Activated CD4-positive, alpha-beta T cell treated with anti-CD3 and anti-CD28 coated beads, Interleukin-2, Interleukin-6, amounts not matched to agents 100 ng/mL and 50 ng/mL, durations not matched to agents 16 hours and 8 hours (primary cell): ENCODE measurements around the gene NPIPB8.
A peak's percentile ranks its signal among the peaks of the same experiment; 100 is the strongest.
"Not testable (repeated sequence)": the region's sequence is repeated elsewhere in the genome, so short reads cannot be mapped to it uniquely, and the experiment has no call there.

Experiments
- DNase-seq: peaks from one replicate; pipeline ENCODE4 v3.0.0-alpha.2; 2020

Gene NPIPB8

DNA sequence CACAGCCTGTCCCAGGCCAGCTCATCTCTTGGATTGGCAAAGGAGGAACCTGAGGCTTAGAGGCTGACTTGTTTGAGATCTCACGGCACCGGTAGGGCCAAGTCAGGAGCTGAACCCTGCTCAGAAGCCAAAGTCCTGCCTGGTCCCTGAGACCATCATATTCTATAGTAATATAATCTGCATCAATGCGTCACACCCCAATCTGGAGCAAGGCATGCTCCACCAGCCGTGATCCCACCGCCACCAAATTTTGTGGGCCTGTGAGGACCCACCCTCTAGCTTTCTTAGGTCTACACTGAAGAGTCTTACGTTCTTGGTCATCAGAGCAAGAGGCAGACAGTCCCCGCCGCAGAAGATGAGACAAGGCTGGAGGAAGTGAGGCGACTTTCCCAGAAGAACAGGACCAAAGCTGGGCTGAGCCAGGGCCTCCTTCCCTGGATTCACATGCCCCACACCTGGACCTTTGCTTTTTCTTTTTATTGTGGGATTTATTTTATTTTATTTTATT, 30.7 kb upstream of the NPIPB8 start:
- DNase-seq: no peak

DNA sequence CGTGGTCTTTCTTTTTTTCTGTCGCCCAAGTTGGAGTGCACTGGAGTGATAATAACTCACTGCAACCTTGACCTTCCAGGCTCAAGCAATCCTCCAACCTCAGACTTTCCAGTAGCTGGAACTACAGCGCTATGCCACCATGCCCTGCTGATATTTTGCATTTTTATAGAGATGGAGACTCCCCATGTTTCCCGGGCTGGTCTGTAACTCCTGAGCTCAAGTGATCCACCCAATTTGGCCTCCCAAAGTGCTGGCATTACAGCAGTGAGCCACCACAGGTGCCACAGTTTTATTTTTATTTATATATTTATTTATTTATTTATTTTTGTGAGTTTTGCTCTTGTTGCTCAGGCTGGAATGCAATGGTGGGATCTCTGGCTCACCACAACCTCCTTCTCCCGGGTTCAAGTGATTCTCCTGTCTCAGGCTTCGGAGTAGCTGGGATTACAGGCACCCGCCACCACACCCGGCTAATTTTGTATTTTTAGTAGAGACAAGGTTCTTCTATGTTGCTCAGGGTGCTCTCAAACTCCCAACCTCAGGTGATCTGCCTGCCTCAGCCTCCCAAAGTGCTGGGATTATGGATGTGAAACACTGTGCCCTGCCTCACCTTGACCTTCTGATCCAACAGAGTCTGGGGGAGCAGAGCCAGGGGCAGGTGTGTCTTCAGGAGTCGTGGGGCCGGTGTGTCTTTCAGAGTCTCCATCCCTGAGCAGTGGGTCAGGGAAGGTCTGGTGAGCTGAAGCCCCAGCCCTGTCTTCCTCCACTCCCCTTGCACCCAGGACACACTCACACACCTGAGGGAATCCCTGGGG, 30.0 kb upstream of the NPIPB8 start:
- DNase-seq: not testable (repeated sequence)

DNA sequence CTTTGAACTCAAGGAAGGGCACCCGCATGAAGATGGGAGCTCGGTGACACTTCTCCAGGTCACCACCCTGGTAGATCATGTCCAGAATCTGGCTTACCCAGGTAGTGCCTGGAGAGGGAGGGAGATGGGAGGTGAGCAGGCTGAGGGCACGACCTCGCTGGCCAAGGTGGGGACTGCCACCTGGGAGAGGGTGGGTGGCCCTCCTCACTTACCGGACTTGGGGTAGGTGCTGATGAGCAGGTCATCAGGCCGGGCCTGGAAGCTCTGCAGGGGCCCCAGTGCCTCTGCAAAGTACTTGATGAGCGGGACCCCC, 29.4 kb upstream of the NPIPB8 start:
- not testable (repeated sequence) for DNase-seq

DNA sequence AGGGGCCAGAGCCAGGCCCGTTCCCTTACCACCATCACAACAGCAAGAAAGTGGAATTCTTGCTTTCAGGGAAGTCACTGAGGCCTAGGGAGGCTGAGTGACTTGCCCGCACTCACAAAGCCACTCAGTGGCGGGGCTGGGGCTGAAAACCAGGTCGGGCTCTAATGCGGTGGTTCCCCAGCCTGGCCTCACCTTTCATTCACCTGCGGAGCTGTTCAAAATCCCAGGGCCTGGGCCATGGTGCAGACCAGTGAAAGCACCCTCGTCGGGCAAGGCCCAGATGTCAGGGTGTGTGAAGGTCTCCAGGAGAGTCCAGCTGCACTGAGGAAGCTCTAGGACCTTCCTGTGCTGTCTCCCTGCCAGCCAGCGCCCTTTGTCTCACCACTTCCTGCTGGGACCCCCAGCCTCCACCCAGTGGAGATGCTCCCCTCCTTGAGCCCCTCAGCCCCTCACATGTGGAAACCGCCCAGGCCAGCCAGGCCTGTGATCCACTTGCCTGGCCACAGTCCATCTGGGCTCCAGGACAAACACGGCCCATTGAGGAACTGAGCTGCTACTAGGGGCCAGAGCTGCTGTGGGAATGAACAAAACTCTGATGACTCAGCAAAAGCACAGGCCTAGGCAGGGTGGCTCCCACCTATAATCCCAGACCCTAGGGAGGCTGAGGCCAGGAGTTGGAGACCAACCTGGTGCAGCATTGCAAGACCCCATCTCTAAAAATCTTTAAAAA, 28.8 kb upstream of the NPIPB8 start:
- not testable (repeated sequence) for DNase-seq

DNA sequence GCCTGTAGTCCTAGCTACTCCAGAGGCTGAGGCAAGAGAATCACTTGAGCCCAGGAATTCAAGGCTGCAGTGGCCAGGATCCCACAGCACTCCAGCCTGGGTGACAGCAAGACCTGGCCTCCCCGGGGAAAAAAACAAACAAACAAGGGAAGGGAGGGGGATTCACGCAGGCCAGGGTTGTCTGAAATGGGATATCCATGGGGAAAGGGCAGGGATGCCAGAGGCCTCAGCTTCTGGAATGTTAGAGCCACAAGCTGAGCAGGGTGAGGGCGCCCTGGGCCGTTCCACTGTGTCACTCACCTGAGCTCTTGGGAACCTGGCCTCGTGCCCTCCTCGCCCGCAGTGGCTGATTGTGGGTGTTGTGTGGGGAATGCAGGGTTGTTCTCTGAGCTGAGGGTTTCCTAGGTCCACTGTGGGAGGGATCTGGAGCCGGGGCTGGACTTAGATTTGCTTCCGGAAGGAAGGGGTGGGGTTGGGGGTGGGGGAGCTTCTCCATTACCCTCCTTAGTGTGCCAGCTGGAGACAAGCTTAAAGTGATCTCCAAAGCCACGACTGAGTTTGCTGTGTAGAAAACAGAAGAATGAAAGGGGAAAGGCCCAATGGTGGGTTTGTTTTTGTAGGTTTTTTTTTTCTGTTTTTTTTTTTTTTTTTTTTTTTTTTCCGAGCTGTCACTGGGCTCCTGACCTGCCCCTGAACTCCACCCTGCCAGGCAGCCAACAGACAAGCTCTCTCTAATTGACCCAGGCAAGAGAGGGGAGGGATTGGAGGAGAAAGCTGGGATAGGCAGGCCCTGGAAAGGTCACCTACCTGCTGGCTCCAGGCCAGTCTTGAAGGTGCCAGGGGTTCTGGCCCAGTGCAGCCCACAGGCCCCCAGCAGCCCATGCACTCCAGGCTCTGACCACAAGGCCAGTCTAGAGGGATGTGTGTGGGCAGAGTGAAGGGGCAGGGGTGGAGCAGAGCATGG, 28.0 kb upstream of the NPIPB8 start, which contains the start of gene SULT1A1:
SULT1A1 (minus strand) TSS at position 414 of the 964 bp plus-strand sequence. CDS start 1,189 bp downstream, outside the sequence.
- DNase-seq: no peak

DNA sequence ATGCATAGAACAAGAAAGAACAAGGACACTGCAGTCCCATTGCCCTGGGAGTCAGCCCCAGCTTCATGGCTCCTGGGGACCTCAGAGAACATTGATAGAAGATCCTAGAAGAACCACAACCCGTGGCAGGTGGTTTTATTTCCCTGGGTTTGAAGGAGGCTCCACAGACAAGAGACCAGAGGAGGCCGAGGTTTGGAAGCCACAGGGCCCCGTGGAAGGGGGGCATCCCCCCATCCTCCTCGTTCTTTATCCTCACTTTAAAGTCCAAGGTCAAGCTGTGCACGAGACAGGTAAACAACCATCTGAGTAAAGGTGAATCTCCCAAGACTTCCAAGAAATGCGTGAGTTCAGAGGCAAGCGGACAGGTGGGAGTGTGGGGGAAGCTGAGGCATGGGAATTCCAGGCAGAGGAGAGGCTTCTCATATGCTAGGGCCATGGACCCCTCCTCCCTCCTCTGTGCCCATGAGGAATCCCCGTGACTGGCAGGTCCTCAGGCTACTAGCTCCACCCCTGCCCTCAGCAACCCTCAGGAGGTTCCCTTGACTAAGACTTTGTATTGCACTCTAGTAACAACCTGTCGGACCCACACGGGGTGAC, 27.2 kb upstream of the NPIPB8 start:
- no peak for DNase-seq

DNA sequence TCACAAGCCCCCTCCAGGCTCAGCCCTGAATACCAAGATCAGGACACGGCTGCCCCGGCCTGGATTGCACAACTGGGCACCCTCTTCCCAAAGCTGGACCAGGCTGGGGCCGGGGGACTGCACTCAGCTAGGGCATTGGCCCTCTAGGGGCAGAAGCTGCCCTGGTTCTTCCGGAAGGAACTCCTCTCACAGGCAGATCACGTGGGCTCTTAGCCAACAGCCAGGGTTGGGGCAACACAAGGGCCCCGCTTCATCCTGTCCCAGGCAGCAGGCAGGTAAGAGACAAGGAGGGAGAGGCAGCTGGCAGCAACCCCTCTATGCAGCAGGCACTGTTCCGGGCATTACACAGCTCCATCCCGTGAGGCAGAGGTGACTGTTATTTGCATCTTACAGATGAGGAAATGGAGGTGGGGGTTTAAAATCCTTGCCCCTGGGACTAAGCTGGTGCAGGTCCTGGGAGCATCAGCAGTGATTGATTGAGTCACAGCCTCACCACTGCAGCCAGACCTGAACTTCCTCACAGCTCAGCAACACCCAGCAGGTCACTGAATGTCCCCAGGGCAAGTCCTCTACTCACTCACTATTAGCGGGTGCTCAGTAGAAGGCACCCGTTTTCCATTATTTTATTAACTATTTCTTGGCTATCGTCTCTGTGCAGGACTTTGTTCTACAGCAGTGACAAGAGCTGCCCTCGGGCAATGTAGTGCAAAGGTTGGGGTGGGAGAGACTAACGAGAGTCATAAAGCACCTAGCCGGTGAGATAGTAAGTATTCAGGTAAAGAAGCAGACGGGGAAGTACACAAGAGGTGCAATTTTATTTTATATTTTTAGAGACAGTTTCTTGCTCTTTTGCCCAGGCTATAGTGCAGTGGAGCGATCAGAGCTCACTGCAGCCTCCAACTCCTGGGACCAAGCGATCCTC, 25.2 kb upstream of the NPIPB8 start:
- DNase-seq: not testable (repeated sequence)

DNA sequence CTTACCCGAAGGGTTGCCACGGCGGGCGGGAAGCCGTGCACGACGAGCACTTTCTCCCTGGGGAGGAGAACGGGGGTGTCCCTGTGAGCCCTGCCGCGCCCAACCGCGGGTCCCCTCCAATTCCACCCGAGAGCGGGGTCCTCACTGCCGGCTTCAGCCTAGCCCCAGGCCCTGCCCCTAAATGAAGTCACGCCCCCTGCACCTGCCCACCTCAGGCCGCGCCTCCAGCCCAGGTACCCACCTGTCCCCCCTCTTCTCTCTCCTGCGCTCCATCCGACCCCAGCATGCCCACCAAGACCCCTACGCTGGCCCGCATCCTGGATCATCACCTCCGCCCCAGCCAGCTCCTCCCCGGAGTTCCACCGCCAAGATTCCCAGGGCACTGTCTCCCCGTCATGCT, 24.0 kb upstream of the NPIPB8 start:
- not testable (repeated sequence) for DNase-seq

DNA sequence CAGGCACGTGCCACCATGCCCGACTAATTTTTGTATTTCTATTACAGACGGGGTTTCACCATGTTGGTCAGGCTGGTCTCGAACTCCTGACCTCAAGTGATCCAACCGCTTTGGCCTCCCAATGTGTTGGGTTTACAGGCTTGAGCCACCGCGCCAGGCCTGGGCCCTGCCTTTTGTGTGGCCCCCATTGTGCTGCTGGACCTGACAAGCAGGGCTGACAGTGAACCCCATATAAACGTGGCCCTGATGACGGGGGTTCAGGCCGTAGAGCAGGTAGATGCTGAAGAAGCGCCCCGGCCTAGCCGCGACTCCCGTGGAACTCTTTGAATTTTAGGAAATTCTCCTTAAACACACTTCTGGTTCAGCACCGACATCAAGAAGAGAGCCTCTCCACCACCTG, 23.3 kb upstream of the NPIPB8 start:
- not testable (repeated sequence) for DNase-seq

DNA sequence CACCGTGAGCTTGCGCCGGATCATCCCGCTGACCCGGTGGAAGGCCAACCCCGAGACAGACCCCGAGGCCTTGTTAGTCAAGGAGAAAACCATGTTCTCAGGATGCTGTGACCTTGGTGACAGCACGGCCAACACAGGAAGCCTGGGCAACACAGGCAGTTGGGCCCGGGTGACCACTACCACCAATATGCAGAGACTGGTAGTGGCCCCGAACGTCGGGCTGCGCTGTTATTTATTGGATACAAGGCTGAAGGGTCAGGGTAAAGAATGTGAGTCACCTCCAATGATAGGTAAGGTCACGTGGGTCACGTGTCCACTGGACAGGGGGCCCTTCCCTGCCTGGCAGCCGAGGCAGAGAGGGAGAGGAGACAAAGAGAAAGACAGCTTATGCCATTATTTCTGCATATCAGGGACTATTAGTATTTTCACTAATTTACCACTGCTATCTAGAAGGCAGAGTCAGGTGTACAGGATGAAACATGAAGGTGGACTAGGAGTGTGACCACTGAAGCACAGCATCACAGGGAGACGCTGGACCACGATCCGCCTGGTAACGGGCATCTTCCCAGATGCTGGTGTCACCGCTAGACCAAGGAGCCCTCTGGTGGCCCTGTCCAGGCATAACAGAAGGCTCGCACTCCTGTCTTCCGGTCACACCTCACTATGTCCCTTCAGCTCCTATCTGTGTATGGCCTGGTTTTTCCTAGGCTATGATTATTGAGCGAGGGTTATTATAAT, 22.2 kb upstream of the NPIPB8 start:
- peak; percentile 37 for DNase-seq

DNA sequence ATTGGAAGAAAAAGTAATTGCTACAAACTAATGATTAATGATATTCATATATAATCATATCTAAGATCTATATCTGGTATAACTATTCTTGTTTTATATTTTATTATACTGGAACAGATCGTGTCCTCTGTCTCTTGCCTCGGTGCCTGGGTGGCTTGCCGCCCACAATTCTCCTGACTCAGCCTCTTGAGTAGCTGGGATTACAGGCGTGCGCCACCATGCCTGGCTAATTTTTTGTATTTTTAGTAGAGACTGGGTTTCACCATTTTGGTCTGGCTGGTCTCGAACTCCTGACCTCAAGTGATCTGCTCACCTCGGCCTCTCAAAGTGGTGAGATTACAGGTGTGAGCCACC, 21.7 kb upstream of the NPIPB8 start:
- not testable (repeated sequence) for DNase-seq

DNA sequence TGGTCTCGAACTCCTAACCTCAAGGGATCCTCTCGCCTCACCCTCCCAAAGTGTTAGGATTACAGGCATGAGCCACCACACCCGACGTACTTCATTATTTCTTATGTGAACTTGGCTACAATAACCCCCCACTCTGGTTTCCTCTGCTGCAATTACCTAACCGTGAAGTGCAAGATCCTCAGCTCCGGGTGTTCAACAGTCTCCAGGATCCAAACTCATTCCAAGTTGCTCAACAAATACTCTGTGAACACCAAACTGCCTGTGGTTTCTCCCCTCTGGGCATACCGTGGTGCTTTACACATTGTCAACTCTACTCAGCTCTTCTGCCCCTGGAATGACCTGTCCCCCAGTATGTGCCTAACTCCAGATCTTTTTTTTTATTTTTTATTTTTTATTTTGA, 21.2 kb upstream of the NPIPB8 start:
- no peak for DNase-seq

DNA sequence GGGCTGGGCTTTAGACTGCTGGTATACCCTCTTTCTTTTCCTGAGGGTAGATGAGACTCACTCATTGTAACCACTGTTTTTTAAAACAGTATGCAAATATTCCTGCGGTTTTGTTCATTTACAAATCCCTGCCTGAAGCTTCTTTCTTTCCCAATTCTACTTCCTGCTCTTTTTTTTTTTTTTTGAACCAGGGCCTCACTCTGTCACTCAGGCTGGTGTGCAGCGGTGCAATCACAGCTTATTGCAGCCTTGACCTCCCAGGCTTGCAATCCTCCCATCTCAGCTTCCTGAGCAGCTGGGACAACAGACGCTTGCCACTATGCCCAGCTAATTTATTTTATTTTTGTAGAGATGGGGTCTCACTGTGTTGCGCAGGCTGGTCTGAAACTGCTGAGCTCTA, 20.0 kb upstream of the NPIPB8 start:
- DNase-seq: no peak

DNA sequence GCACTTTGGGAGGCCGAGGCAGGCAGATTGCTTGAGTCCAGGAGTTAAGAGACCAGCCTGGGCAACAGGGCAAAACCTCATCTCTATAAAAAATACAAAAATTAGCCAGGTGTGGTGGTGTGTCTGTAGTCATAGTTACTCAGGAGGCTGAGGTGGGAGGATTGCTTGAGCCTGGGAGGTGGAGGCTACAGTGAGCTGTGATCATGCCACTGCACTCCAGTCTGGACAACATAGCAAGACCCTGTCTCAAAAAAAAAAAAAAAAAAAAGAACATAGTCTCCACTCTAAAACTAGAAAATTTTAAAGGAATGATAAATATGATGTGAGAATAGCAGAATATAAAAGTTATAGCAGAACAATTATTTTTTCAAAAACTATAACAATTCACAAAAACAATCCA, 17.5 kb upstream of the NPIPB8 start:
- DNase-seq: not testable (repeated sequence)

DNA sequence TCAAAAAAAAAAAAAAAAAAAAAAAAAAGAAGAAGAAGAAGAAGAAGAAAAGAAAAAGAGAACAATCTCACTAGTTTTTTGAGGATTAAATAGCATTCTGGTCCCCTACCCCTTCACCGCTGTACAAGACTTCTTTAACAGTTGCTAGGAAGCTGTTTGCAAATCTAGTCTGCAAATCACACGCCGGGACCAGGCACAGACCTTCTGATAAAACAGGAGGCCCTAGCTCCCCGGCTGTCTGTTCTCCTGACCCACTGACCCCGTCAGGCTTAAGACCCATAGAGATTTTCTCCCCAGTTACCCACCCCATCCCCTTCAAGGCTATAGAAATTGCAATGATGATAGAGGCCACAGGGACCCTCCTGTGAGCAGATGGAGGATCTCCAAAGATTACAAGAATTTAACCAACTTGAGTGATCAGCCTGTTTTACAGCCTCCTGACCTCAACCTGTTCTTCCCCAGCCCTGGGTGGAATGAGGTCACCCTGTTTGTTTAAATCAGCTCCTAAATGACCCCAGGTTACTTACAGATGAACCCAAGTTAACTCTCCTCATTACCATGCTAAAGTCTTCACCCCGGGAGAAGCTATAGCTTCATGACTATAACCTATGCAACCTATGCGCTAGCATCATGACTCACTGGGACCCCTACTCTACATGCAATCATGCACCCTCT, 16.2 kb upstream of the NPIPB8 start:
- DNase-seq: no peak

DNA sequence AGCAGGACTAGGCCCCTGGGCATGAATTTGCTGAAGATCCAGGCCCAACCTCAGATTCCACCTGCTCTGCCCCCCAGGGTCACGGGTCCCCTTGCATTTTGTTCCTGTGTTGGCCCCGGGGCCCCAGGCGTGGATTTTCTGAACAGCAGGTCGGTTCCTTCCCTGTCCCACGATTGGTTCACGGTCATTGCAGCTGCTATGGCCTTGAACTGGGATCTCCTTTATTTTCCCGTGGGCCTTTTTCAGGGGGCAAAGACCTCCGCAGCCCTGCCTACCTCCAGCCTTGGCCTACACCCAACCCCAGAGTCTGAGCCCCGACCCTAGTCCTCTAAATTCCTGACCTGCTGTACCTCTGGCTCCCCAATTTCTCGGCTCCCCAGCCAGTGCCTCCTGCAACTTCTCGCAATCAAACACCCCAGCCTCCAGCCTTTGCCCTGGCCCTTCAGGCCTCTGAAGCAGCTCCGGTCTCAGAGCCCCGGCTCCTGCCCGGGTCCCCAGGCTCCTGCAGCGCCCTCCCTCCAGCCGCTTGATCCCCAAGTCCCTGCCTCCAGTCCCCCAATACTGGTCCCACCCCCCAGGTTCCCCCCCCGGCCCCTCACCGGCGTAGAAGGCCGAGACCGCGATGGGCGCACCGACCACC, 15.2 kb upstream of the NPIPB8 start:
- DNase-seq: not testable (repeated sequence)

DNA sequence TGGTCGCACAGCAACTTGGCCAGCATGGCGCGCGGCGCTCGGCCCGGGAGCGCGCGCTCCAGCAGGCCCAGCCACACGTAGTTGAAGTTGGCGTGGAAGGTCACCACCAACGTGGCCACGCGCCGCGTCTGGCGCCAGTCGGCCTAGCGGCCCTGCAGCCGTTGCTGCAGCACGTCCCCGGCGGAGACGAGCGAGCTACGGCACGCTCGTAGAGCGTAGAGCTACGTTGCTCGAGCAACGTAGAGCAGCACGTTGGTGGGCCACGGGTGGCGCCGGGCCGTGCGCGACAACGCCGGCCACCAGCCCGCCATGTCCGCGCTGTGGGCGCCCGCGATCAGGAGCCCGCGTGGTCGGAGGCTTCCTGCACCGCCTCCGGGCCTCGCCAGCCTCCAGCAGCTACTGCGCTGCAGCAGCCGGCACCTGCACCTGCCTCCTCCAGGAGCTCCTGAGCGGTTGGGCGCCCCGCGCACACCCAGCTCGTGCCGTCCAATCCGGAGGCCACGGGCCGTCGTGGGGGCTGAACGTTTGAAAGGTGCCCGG, 14.6 kb upstream of the NPIPB8 start:
- peak; percentile 78 for DNase-seq

DNA sequence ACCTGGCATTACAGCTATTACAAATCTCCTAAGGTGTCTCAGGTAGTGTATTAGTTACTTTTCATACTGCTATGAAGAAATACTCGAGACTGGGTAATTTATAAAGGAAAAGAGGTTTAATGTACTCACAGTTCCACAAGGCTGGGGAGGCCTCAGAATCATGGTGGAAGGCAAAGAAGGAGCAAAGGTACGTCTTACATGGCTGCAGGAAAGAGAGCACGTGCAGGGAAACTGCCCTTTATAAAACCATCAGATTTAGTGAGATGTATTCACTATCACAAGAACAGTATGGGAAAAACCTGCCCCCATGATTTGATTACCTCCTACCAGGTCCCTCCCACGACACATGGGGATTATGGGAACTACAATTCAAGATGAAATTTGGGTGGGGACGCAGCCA, 7.0 kb upstream of the NPIPB8 start:
- not testable (repeated sequence) for DNase-seq
